DOHH2 (cell line): ENCODE results near the gene AFAP1.

Experiments
- EZH2phosphoT487 ChIP-seq: fragments of 200-600 bp; sonication (generic); IDR thresholded peaks from 2 replicates; pipeline ENCODE4 v1.6.1; 2017; ENCODE audit warnings: borderline replicate concordance, mild to moderate bottlenecking, antibody characterized with exemption, low read length, moderate library complexity, mixed read lengths
- TF ChIP-seq, protein P1 (sequence below): fragments of 200-600 bp; sonication (generic); IDR thresholded peaks from one replicate; pipeline ENCODE4 v1.5.1; 2014; ENCODE audit warnings: antibody characterized with exemption, mild to moderate bottlenecking, low read depth, low read length; ENCODE audit not compliant: poor library complexity, severe bottlenecking

DNA sequence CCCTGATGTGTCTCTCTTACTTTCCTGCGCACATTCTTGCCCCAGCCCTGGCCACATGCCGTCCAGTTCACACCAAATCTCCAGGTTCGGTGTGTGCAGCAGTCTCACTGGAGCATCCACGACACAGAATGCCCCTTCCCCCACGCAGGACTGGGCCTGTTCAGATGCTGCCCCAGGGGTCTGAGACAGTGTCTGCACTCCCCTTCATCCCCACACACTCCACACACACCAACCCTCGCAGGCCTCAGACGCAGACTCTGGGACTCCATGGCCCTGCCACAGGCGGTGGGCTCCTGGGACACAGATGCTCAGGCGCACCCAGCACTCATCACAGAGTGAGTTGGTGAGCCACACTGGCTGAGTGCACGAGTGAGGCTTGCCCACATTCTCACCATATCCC, 83.9 kb downstream of the AFAP1 start:
- TF ChIP-seq, protein P1, sequence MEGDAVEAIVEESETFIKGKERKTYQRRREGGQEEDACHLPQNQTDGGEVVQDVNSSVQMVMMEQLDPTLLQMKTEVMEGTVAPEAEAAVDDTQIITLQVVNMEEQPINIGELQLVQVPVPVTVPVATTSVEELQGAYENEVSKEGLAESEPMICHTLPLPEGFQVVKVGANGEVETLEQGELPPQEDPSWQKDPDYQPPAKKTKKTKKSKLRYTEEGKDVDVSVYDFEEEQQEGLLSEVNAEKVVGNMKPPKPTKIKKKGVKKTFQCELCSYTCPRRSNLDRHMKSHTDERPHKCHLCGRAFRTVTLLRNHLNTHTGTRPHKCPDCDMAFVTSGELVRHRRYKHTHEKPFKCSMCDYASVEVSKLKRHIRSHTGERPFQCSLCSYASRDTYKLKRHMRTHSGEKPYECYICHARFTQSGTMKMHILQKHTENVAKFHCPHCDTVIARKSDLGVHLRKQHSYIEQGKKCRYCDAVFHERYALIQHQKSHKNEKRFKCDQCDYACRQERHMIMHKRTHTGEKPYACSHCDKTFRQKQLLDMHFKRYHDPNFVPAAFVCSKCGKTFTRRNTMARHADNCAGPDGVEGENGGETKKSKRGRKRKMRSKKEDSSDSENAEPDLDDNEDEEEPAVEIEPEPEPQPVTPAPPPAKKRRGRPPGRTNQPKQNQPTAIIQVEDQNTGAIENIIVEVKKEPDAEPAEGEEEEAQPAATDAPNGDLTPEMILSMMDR = no peak
- TF ChIP-seq EZH2phosphoT487 = no peak
